ENCODE data around the gene LIMA1. TPM values are rescaled to one million over a fixed set of nuclear protein-coding genes. Genes with fewer than 3 reads are reported as not detected.

The LIMA1 gene
- total RNA-seq, 1 donor from 2014 or later = 17.1 TPM

GRCh38 chr12:50192236-50192635, 91.1 kb downstream of the LIMA1 start:
- Histone ChIP-seq H3K4me1 (peaks cover 14% of the 10 kb centered on the region), H3K27me3 (ENCODE audit: low read depth) (no peaks in the 10 kb centered on the region), H3K4me3 (no peak overlapping the region), H3K27ac (replicated peaks) (no peak overlapping the region), H3K36me3 (peaks cover 60% of the 10 kb centered on the region), H3K9me3 (replicated peaks) (no peaks in the 10 kb centered on the region)
- no peak for DNase-seq
- no peak for TF ChIP-seq CTCF (IDR thresholded peaks at IDR 0.05; ENCODE audit: borderline replicate concordance)
- intact Hi-C loops (cut with micrococcal nuclease) = no loop called here

GRCh38 chr12:50190859-50191258, 92.5 kb downstream of the LIMA1 start:
- Histone ChIP-seq H3K27ac (replicated peaks) (no peak overlapping the region), H3K9me3 (replicated peaks) (no peaks in the 10 kb centered on the region), H3K27me3 (ENCODE audit: low read depth) (no peaks in the 10 kb centered on the region), H3K4me3 (no peak overlapping the region), H3K4me1 (peaks cover 25% of the 10 kb centered on the region), H3K36me3 (peaks cover 48% of the 10 kb centered on the region)
- TF ChIP-seq CTCF (IDR thresholded peaks at IDR 0.05; ENCODE audit: borderline replicate concordance) = no peak
- DNase-seq = no peak
- intact Hi-C loops (cut with micrococcal nuclease) = no loop called here

- peaks cover 41% of the 10 kb centered on the region for H3K4me1 ChIP-seq
- no peak overlapping the region for H3K27ac ChIP-seq (replicated peaks)
- H3K27me3 ChIP-seq (ENCODE audit: low read depth) = no peaks in the 10 kb centered on the region
- TF ChIP-seq CTCF (IDR thresholded peaks at IDR 0.05; ENCODE audit: borderline replicate concordance) = no peak
- no peak overlapping the region for H3K4me3 ChIP-seq
- no peaks in the 10 kb centered on the region for H3K9me3 ChIP-seq (replicated peaks)
- H3K36me3 ChIP-seq = peaks cover 30% of the 10 kb centered on the region
- intact Hi-C loops (cut with micrococcal nuclease) = no loop called here
- DNase-seq = no peak
These were observed 94.3 kb downstream of the LIMA1 start for GRCh38 chr12:50188875-50189575.

GRCh38 chr12:50188241-50188781, 95.0 kb downstream of the LIMA1 start:
- no peak for TF ChIP-seq CTCF (IDR thresholded peaks at IDR 0.05; ENCODE audit: borderline replicate concordance)
- H3K27ac ChIP-seq (replicated peaks) = no peak overlapping the region
- DNase-seq = no peak
- no peaks in the 10 kb centered on the region for H3K27me3 ChIP-seq (ENCODE audit: low read depth)
- intact Hi-C loops (cut with micrococcal nuclease) = no loop called here
- no peak overlapping the region for H3K4me3 ChIP-seq
- peaks cover 43% of the 10 kb centered on the region for H3K4me1 ChIP-seq
- no peaks in the 10 kb centered on the region for H3K9me3 ChIP-seq (replicated peaks)
- peaks cover 26% of the 10 kb centered on the region for H3K36me3 ChIP-seq

GRCh38 chr12:50187084-50187900, 96.0 kb downstream of the LIMA1 start:
- H3K27ac ChIP-seq (replicated peaks) = no peak overlapping the region
- peaks cover 17% of the 10 kb centered on the region for H3K36me3 ChIP-seq

More at GRCh38 chr12:50187084-50187900, 96.0 kb downstream of the LIMA1 start:
- H3K4me1 ChIP-seq = peaks cover 51% of the 10 kb centered on the region
- no peak for TF ChIP-seq CTCF (IDR thresholded peaks at IDR 0.05; ENCODE audit: borderline replicate concordance)
- no peak for DNase-seq
- intact Hi-C loops (cut with micrococcal nuclease) = no loop called here
- H3K27me3 ChIP-seq (ENCODE audit: low read depth) = no peaks in the 10 kb centered on the region
- no peak overlapping the region for H3K4me3 ChIP-seq
- no peaks in the 10 kb centered on the region for H3K9me3 ChIP-seq (replicated peaks)
